PC-3 (cell line): Measurements from ENCODE around the gene FPR1. TPM values are rescaled to one million over a fixed set of nuclear protein-coding genes. Genes with fewer than 3 reads are reported as not detected.
A peak's percentile ranks its signal among the peaks of the same experiment; 100 is the strongest.

Experiments used
- ATAC-seq: fragments of 200-7000 bp; cut with Tn5 transposase; 2 replicates; pipeline ENCODE4 v1.9.1; 2020; ENCODE audit warnings: mild to moderate bottlenecking, moderate library complexity
- BruUV-seq: library from RNA; stranded (reverse); fragments of 400-500 nt; replicated peaks from 2 replicates; lab custom pipeline; 2021; lab: Mats Ljungman, UMichigan
- CTCF ChIA-PET: fragments of 300-600 bp; sonication (Branson Sonifier 250); formaldehyde crosslinking; loops from one replicate; lab custom pipeline; 2022; ENCODE audit warnings: antibody characterized with exemption; lab: Charles Lee
- POLR2A ChIA-PET: fragments of 300-600 bp; sonication (Branson Sonifier 250); formaldehyde crosslinking; loops from one replicate; lab custom pipeline; 2022; ENCODE audit warnings: antibody characterized with exemption; ENCODE audit not compliant: unreplicated experiment; lab: Charles Lee
- DNase-seq: peaks from one replicate; pipeline ENCODE4 v3.0.0-alpha.2; 2015
- H2AFZ ChIP-seq: fragments of 300-600 bp; sonication (generic); 2 replicates; pipeline ENCODE4 v1.6.0; 2016; ENCODE audit warnings: antibody characterized with exemption, low read length
- H3F3A ChIP-seq: fragments of 300-600 bp; sonication (generic); one replicate; pipeline ENCODE4 v1.6.0; 2017; ENCODE audit warnings: antibody characterized with exemption, low read length, control low read depth, mild to moderate bottlenecking; ENCODE audit not compliant: unreplicated experiment
- H3K27ac ChIP-seq: fragments of 300-600 bp; sonication (generic); 2 replicates; pipeline ENCODE4 v1.5.1; 2016; ENCODE audit warnings: mild to moderate bottlenecking, low read length
- H3K27me3 ChIP-seq: fragments of 300-600 bp; sonication (generic); 2 replicates; pipeline ENCODE4 v1.6.1; 2016; ENCODE audit warnings: low read length, mixed read lengths
- H3K36me3 ChIP-seq: fragments of 300-600 bp; sonication (generic); 2 replicates; pipeline ENCODE4 v1.6.1; 2016; ENCODE audit warnings: low read depth, mixed run types, low read length, mixed read lengths
- H3K4me1 ChIP-seq: fragments of 300-600 bp; sonication (generic); 2 replicates; pipeline ENCODE4 v1.5.1; 2016; ENCODE audit warnings: low read length; ENCODE audit not compliant: insufficient read depth
- H3K4me2 ChIP-seq: fragments of 300-600 bp; sonication (generic); 2 replicates; pipeline ENCODE4 v1.6.0; 2016; ENCODE audit warnings: low read length
- H3K4me3 ChIP-seq: fragments of 300-600 bp; sonication (generic); 2 replicates; pipeline ENCODE4 v1.5.1; 2016; ENCODE audit warnings: mild to moderate bottlenecking, low read length, mixed read lengths
- H3K79me2 ChIP-seq: fragments of 300-600 bp; sonication (generic); 2 replicates; pipeline ENCODE4 v1.6.1; 2017; ENCODE audit warnings: low read length, mixed read lengths
- H3K9ac ChIP-seq: fragments of 300-600 bp; sonication (generic); 2 replicates; pipeline ENCODE4 v1.6.0; 2016; ENCODE audit warnings: mild to moderate bottlenecking, low read length
- H3K9me2 ChIP-seq: fragments of 300-600 bp; sonication (generic); replicated peaks from 2 replicates; pipeline ENCODE4 v1.6.1; 2016; ENCODE audit warnings: mixed run types, low read length, mixed read lengths
- H3K9me3 ChIP-seq: fragments of 300-600 bp; sonication (generic); 2 replicates; pipeline ENCODE4 v1.6.1; 2016; ENCODE audit warnings: low read length, mixed read lengths
- H4K20me1 ChIP-seq: fragments of 300-600 bp; sonication (generic); 2 replicates; pipeline ENCODE4 v1.6.1; 2016; ENCODE audit warnings: low read length, mixed read lengths
- EZH2 ChIP-seq: fragments of 300-600 bp; sonication (generic); IDR thresholded peaks from one replicate; pipeline ENCODE4 v1.6.1; 2017; ENCODE audit warnings: antibody characterized with exemption, mild to moderate bottlenecking, low read length; ENCODE audit not compliant: unreplicated experiment
- EZH2phosphoT487 ChIP-seq: fragments of 300-600 bp; sonication (generic); IDR thresholded peaks from 2 replicates; pipeline ENCODE4 v1.6.1; 2018; ENCODE audit warnings: mild to moderate bottlenecking, antibody characterized with exemption, low read length, borderline replicate concordance
- intact Hi-C: fragments of 100-400 bp; cut with micrococcal nuclease; formaldehyde crosslinking; loops from 2 replicates; pipeline ENCODE4 v1.9.0; 2023
- total RNA-seq: library from RNA; depleted of rRNA; stranded (reverse); fragments of >200 nt; gene quantifications from 2 replicates; pipeline ENCODE4 v1.2.3, GENCODE V29; 2014
- TF ChIP-seq, protein P1 (sequence below): fragments of 300-600 bp; sonication (generic); conservative IDR thresholded peaks from 2 replicates; pipeline ENCODE4 v1.5.1; 2017; ENCODE audit warnings: antibody characterized with exemption, low read depth, mild to moderate bottlenecking, low read length

FPR1 gene
- total RNA-seq, 1 experiment from 2014 or later: 0.55 TPM

DNA sequence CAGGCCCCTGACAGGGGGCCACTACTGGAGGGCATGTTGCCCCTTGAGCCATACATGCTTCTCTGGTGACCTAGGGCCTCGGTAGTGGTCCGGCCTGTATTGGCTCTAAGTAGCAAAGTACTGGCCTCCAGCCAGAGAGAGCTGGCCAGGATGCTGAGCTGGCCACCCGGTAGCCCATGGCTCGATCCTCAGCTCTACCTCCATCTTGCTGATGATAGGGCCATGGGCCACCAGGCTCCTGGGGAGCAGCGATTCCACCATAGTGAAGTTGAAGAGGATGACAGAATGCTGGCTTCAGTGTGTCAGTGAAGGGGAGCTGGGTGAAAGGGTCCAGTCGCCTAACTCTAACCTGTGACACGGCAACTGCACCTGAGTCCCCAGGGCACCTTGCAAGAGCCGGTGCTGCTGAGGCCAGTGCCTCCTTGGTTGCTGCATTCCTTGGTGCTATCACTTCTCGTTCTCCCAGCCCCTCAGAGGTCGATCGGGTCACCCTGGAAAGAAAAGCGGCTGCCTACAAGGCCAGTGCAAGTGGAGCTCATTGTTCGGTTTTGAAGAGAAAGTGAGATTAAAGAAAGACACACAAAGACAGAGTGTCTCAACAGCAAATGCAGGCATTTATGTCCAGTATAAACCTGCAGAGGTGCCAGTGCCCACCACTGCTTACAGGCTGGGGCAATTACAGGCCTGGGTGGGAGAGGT lies 48.2 kb upstream of the FPR1 start:
- Histone ChIP-seq H3K9me2 (no peaks in the 10 kb centered on the region), H3K27ac (peak overlapping the region; percentile 43), H3K79me2 (no peaks in the 10 kb centered on the region), H3K36me3 (no peaks in the 10 kb centered on the region), H3K4me3 (no peak overlapping the region), H3K4me2 (peak overlapping the region; percentile 34), H3K9me3 (no peaks in the 10 kb centered on the region), H3F3A (no peaks in the 10 kb centered on the region), H4K20me1 (no peaks in the 10 kb centered on the region), H2AFZ (peak overlapping the region; percentile 40), H3K9ac (no peak overlapping the region), H3K4me1 (peaks cover 20% of the 10 kb centered on the region), H3K27me3 (no peaks in the 10 kb centered on the region)
- CTCF ChIA-PET: interaction anchor here (0.6 to 1.5 kb wide), 4 partner anchors 9 to 135 kb away, joined by 3 to 14 read pairs (median 5); no protein-coding TSS in a partner anchor
- TF ChIP-seq, protein P1, sequence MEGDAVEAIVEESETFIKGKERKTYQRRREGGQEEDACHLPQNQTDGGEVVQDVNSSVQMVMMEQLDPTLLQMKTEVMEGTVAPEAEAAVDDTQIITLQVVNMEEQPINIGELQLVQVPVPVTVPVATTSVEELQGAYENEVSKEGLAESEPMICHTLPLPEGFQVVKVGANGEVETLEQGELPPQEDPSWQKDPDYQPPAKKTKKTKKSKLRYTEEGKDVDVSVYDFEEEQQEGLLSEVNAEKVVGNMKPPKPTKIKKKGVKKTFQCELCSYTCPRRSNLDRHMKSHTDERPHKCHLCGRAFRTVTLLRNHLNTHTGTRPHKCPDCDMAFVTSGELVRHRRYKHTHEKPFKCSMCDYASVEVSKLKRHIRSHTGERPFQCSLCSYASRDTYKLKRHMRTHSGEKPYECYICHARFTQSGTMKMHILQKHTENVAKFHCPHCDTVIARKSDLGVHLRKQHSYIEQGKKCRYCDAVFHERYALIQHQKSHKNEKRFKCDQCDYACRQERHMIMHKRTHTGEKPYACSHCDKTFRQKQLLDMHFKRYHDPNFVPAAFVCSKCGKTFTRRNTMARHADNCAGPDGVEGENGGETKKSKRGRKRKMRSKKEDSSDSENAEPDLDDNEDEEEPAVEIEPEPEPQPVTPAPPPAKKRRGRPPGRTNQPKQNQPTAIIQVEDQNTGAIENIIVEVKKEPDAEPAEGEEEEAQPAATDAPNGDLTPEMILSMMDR: no peak
- TF ChIP-seq EZH2phosphoT487: no peak
- no peak for TF ChIP-seq EZH2
- BruUV-seq: no TSS peak
- ATAC-seq (no peak), DNase-seq (no peak)
- intact Hi-C loops: loop anchor here (1.0 kb wide), 1 partner anchor 7 kb away; no protein-coding TSS in a partner anchor
- POLR2A ChIA-PET: no interaction called here

DNA sequence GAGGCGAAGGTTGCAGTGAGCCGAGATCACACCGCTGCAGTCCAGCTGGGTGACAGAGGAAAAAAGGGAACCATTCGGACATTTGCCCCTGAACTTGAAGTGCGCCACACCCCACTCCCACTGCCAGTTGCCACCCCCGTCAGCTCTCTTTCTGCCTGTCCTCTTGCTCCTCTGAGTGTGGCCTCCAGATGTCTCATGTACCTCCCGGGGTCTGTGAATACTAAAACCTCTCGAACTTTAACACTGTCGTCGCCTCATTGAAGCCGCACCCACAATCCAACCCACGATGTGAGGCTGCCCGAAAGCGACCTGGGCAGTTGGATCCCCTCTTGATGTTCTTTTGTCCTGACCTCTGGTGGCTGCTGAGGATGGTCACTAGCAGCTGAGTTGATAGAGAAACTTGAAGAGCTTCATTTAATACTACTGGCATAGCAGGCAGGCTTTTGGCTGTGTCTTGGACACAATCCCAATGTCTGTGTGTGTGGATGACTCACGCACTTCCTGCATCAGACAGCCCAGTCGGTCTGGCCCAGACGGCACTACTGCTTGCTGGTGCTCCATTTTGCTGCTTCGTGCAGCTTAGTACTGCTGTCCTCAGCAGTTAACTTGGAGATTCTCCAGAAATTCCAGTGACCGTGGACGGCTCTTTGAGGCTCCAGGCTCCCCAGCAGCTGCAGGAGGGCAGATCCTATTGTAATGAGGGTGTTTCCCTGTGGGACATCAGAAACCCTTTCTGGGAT lies 47.5 kb upstream of the FPR1 start:
- no peaks in the 10 kb centered on the region for H3K36me3 ChIP-seq
- H3K9me3 ChIP-seq: no peaks in the 10 kb centered on the region
- TF ChIP-seq, protein P1: peak; percentile 52
- TF ChIP-seq EZH2phosphoT487: no peak
- ATAC-seq (peak; percentile 100), DNase-seq (peak; percentile 98)
- peak overlapping the region; percentile 43 for H3K27ac ChIP-seq
- no peaks in the 10 kb centered on the region for H4K20me1 ChIP-seq
- intact Hi-C loops: loop anchor here (1.0 kb wide), 1 partner anchor 8 kb away; no protein-coding TSS in a partner anchor
- no peak overlapping the region for H3K9ac ChIP-seq
- no peaks in the 10 kb centered on the region for H3K79me2 ChIP-seq
- ChIA-PET CTCF (interaction anchor here (0.6 to 1.5 kb wide), 4 partner anchors 9 to 134 kb away, joined by 3 to 14 read pairs (median 5); no protein-coding TSS in a partner anchor), POLR2A (no interaction called here)
- no peaks in the 10 kb centered on the region for H3K9me2 ChIP-seq
- H3K4me3 ChIP-seq: no peak overlapping the region
- H3F3A ChIP-seq: no peaks in the 10 kb centered on the region
- no peaks in the 10 kb centered on the region for H3K27me3 ChIP-seq
- no TSS peak for BruUV-seq
- H3K4me2 ChIP-seq: peak overlapping the region; percentile 43
- peaks cover 15% of the 10 kb centered on the region for H3K4me1 ChIP-seq
- H2AFZ ChIP-seq: peak overlapping the region; percentile 40
